Effector memory CD8-positive, alpha-beta T cell (primary cell): Measurements from ENCODE around the gene TMIE.
A peak's percentile ranks its signal among the peaks of the same experiment; 100 is the strongest.

Source experiments
- ATAC-seq: fragments of 150-1000 bp; cut with Tn5 transposase; replicated peaks from 2 replicates; pipeline ENCODE4 v1.10.0; 2021; ENCODE audit warnings: mild to moderate bottlenecking, moderate library complexity
- DNase-seq, 3 experiments: peaks; one replicate each; pipeline ENCODE4 v3.0.0; 2021
- H3K27ac Mint-ChIP-seq, 2 donors: one replicate each; pipeline ENCODE4 v1.8.0; 2022; ENCODE audit warnings: mild to moderate bottlenecking in 2 of 2, mixed read lengths in 2 of 2, moderate library complexity in 2 of 2
- H3K27me3 Mint-ChIP-seq, 2 donors: one replicate each; pipeline ENCODE4 v1.8.0; 2022; ENCODE audit warnings: mixed read lengths in 2 of 2
- H3K36me3 Mint-ChIP-seq: one replicate; pipeline ENCODE4 v1.8.0; 2022; ENCODE audit warnings: mild to moderate bottlenecking, moderate library complexity, mixed read lengths; ENCODE audit not compliant: insufficient read depth
- H3K4me1 Mint-ChIP-seq, 2 donors: one replicate each; pipeline ENCODE4 v1.8.0; 2022; ENCODE audit warnings: low read depth in 2 of 2, mixed read lengths in 2 of 2
- H3K4me3 Mint-ChIP-seq, 2 donors: one replicate each; pipeline ENCODE4 v1.8.0; 2022; ENCODE audit warnings: mild to moderate bottlenecking in 2 of 2, mixed read lengths in 2 of 2, moderate library complexity in 2 of 2
- H3K9me3 Mint-ChIP-seq, 2 donors: one replicate each; pipeline ENCODE4 v1.8.0; 2022; ENCODE audit warnings: mixed read lengths in 2 of 2
- total RNA-seq, 9 experiments: gene quantifications; one replicate each; lab custom pipeline; 2026; lab: John Stamatoyannopoulos, UW

TMIE gene
- total RNA-seq, result 0 to 1.3 (median 0.72) reads per million in 9 experiments

GRCh38 chr3:46701181-46701939 is at the start of gene TMIE:
Gene TMIE (plus strand): TSS chr3:46701392. CDS start chr3:46701488, 96 bp downstream.
- Mint-ChIP-seq H3K4me3 (peak within 1 kb of the TSS in 1 of 2 donors; percentile 27), H3K4me1 (peaks cover 0 to 6% of the 10 kb centered on the region in 2 donors), H3K27ac (peak within 1 kb of the TSS in 1 of 2 donors; percentile 52), H3K36me3 (no peaks in the 10 kb centered on the region), H3K9me3 (no peaks in the 10 kb centered on the region), H3K27me3 (peaks cover 13 to 24% of the 10 kb centered on the region in 2 donors)
- no peak for DNase-seq
- ATAC-seq, result no peak

- Mint-ChIP-seq H3K9me3 (no peaks in the 10 kb centered on the region), H3K4me1 (no peaks in the 10 kb centered on the region), H3K27ac (no peak overlapping the region), H3K27me3 (peaks cover 11 to 47% of the 10 kb centered on the region in 2 donors), H3K4me3 (no peak overlapping the region), H3K36me3 (peaks cover 3% of the 10 kb centered on the region)
- DNase-seq (no peak), ATAC-seq (no peak)
Observed at GRCh38 chr3:46655271-46655670, 45.9 kb upstream of the TMIE start.

GRCh38 chr3:46656778-46657556 is 44.2 kb upstream of the TMIE start:
- no peak overlapping the region for H3K27ac Mint-ChIP-seq
- no peaks in the 10 kb centered on the region for H3K4me1 Mint-ChIP-seq
- H3K4me3 Mint-ChIP-seq, result no peak overlapping the region
- peaks cover 3% of the 10 kb centered on the region for H3K36me3 Mint-ChIP-seq
- no peaks in the 10 kb centered on the region for H3K9me3 Mint-ChIP-seq
- ATAC-seq, result no peak
- peaks cover 6 to 54% of the 10 kb centered on the region in 2 donors for H3K27me3 Mint-ChIP-seq
- no peak for DNase-seq

GRCh38 chr3:46659285-46659684 is 41.9 kb upstream of the TMIE start:
- ATAC-seq, result no peak
- H3K9me3 Mint-ChIP-seq, result no peaks in the 10 kb centered on the region
- no peak overlapping the region for H3K4me3 Mint-ChIP-seq
- peaks cover 3% of the 10 kb centered on the region for H3K36me3 Mint-ChIP-seq
- no peak for DNase-seq
- no peak overlapping the region for H3K27ac Mint-ChIP-seq
- peaks cover 0 to 54% of the 10 kb centered on the region in 2 donors for H3K27me3 Mint-ChIP-seq
- H3K4me1 Mint-ChIP-seq, result no peaks in the 10 kb centered on the region

- DNase-seq (no peak), ATAC-seq (no peak)
- Mint-ChIP-seq H3K27ac (no peak overlapping the region), H3K27me3 (peaks cover 0 to 47% of the 10 kb centered on the region in 2 donors), H3K4me1 (no peaks in the 10 kb centered on the region), H3K4me3 (no peak overlapping the region), H3K9me3 (no peaks in the 10 kb centered on the region), H3K36me3 (peaks cover 3% of the 10 kb centered on the region)
Observed at GRCh38 chr3:46660003-46660402, 41.2 kb upstream of the TMIE start.

GRCh38 chr3:46660543-46661523 is 40.4 kb upstream of the TMIE start:
- Mint-ChIP-seq H3K27me3 (peaks cover 0 to 38% of the 10 kb centered on the region in 2 donors), H3K9me3 (no peaks in the 10 kb centered on the region), H3K27ac (no peak overlapping the region), H3K4me1 (no peaks in the 10 kb centered on the region), H3K36me3 (peaks cover 3% of the 10 kb centered on the region), H3K4me3 (no peak overlapping the region)
- no peak for ATAC-seq
- no peak for DNase-seq

GRCh38 chr3:46661776-46662766 is 39.1 kb upstream of the TMIE start:
- DNase-seq, result no peak
- Mint-ChIP-seq H3K4me3 (no peak overlapping the region), H3K36me3 (peaks cover 3% of the 10 kb centered on the region), H3K27ac (no peak overlapping the region), H3K27me3 (peaks cover 0 to 36% of the 10 kb centered on the region in 2 donors), H3K9me3 (no peaks in the 10 kb centered on the region), H3K4me1 (no peaks in the 10 kb centered on the region)
- no peak for ATAC-seq

GRCh38 chr3:46662771-46663551 is 38.2 kb upstream of the TMIE start:
- Mint-ChIP-seq H3K27me3 (peaks cover 0 to 36% of the 10 kb centered on the region in 2 donors), H3K4me3 (no peak overlapping the region), H3K36me3 (peaks cover 1% of the 10 kb centered on the region), H3K27ac (no peak overlapping the region), H3K4me1 (no peaks in the 10 kb centered on the region), H3K9me3 (no peaks in the 10 kb centered on the region)
- no peak for DNase-seq
- ATAC-seq, result no peak

GRCh38 chr3:46663591-46664135 is 37.5 kb upstream of the TMIE start:
- no peak overlapping the region for H3K27ac Mint-ChIP-seq

GRCh38 chr3:46664188-46664970 is 36.8 kb upstream of the TMIE start:
- Mint-ChIP-seq H3K36me3 (no peaks in the 10 kb centered on the region), H3K27ac (no peak overlapping the region), H3K4me3 (no peak overlapping the region), H3K9me3 (no peaks in the 10 kb centered on the region), H3K27me3 (peaks cover 0 to 36% of the 10 kb centered on the region in 2 donors), H3K4me1 (no peaks in the 10 kb centered on the region)
- no peak for ATAC-seq
- DNase-seq, result no peak

More at GRCh38 chr3:46663591-46664135, 37.5 kb upstream of the TMIE start:
- Mint-ChIP-seq H3K27me3 (peaks cover 0 to 36% of the 10 kb centered on the region in 2 donors), H3K4me3 (no peak overlapping the region), H3K9me3 (no peaks in the 10 kb centered on the region), H3K4me1 (no peaks in the 10 kb centered on the region), H3K36me3 (no peaks in the 10 kb centered on the region)
- ATAC-seq (no peak), DNase-seq (no peak)
